ENCODE results near the gene LGI4. TPM values are rescaled to one million over a fixed set of nuclear protein-coding genes. Genes with fewer than 3 reads are reported as not detected.

LGI4 gene
- total RNA-seq, 4 donors from 2014 or later, result 5.1 to 44.4 (median 19.7) TPM

DNA sequence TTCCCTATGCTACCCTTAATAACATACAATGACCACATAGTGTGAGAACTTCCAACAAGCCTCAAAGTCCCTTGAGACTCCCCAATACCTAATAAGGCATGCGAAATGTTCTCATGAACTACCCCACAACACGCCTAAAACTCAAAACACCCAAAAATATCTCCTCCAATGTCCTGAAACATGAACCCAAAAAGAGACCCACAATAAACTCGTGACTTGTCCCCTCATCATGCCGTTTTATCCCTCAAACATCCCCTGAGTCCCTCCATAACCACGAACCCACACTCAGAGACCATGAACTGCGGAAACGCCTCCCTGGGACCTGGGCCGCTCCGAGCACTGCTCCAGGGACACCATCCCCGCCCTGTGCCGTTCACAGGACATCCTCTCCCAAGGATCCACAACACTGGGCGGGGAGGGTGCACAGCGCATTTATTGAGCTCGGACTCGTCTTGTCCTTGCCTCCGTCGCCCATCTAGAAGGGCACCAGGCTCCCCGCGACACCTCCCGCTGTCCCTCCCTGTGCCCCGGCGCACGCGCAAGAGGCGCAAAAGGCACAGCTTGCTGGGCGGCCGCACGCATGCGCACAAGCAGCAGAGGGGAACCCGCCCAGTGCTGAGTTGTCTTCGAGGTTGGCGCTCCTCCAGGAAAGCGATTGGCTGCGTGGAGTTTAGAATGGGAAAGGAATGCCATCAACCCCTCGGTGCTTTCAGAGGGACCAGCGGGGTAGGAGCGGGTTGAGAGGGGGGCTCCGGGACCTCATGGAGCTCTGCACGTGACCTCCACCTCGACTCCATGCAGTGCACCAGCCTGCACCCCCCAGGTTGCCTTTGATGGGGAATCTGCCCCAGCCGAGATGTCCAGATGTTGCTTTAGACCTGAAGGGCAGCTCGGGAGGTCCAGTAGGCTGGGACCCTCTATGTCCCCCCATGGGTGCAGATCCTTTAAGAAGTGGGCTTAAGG lies 10.5 kb downstream of the LGI4 start:
- Histone ChIP-seq H3K4me3 (peak overlapping the region; percentile 46 to 80), H3K4me1 (peaks cover 0 to 11% of the 10 kb centered on the region in 2 donors), H3K27ac (peak overlapping the region; percentile 85 to 96), H3K36me3 (no peaks in the 10 kb centered on the region), H3K27me3 (no peaks in the 10 kb centered on the region), H3K9me3 (no peaks in the 10 kb centered on the region)
- intact Hi-C loops (cut with DNase I; ENCODE audit: low total_unique reads), result no loop called here
- peak; percentile 94 to 95 for DNase-seq
- TF ChIP-seq, protein P1, sequence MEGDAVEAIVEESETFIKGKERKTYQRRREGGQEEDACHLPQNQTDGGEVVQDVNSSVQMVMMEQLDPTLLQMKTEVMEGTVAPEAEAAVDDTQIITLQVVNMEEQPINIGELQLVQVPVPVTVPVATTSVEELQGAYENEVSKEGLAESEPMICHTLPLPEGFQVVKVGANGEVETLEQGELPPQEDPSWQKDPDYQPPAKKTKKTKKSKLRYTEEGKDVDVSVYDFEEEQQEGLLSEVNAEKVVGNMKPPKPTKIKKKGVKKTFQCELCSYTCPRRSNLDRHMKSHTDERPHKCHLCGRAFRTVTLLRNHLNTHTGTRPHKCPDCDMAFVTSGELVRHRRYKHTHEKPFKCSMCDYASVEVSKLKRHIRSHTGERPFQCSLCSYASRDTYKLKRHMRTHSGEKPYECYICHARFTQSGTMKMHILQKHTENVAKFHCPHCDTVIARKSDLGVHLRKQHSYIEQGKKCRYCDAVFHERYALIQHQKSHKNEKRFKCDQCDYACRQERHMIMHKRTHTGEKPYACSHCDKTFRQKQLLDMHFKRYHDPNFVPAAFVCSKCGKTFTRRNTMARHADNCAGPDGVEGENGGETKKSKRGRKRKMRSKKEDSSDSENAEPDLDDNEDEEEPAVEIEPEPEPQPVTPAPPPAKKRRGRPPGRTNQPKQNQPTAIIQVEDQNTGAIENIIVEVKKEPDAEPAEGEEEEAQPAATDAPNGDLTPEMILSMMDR (IDR thresholded peaks at IDR 0.05), result no peak
- peak; percentile 86 to 96 for TF ChIP-seq POLR2A (IDR thresholded peaks at IDR 0.05)

DNA sequence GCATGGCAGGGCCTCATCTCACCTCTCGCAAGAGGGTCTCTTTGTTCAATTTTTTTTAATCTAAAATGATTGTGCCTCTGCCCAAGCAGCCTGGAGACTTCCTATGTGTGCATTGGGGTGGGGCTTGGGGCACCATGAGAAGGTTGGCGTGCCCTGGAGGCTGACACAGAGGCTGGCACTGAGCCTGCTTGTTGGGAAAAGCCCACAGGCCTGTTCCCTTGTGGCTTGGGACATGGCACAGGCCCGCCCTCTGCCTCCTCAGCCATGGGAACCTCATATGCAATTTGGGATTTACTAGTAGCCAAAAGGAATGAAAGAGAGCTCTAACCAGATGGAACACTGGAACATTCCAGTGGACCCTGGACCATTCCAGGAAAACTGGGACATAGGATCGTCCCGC lies 11.3 kb downstream of the LGI4 start:
- DNase-seq, result peak in 1 of 2 donors; percentile 54
- Histone ChIP-seq H3K9me3 (no peaks in the 10 kb centered on the region), H3K4me1 (peaks cover 0 to 11% of the 10 kb centered on the region in 2 donors), H3K36me3 (no peaks in the 10 kb centered on the region), H3K27me3 (no peaks in the 10 kb centered on the region), H3K4me3 (no peak overlapping the region), H3K27ac (peak overlapping the region; percentile 85 to 96)
- no peak for TF ChIP-seq POLR2A (IDR thresholded peaks at IDR 0.05)
- TF ChIP-seq, protein P1 (IDR thresholded peaks at IDR 0.05), result no peak
- intact Hi-C loops (cut with DNase I; ENCODE audit: low total_unique reads), result no loop called here

DNA sequence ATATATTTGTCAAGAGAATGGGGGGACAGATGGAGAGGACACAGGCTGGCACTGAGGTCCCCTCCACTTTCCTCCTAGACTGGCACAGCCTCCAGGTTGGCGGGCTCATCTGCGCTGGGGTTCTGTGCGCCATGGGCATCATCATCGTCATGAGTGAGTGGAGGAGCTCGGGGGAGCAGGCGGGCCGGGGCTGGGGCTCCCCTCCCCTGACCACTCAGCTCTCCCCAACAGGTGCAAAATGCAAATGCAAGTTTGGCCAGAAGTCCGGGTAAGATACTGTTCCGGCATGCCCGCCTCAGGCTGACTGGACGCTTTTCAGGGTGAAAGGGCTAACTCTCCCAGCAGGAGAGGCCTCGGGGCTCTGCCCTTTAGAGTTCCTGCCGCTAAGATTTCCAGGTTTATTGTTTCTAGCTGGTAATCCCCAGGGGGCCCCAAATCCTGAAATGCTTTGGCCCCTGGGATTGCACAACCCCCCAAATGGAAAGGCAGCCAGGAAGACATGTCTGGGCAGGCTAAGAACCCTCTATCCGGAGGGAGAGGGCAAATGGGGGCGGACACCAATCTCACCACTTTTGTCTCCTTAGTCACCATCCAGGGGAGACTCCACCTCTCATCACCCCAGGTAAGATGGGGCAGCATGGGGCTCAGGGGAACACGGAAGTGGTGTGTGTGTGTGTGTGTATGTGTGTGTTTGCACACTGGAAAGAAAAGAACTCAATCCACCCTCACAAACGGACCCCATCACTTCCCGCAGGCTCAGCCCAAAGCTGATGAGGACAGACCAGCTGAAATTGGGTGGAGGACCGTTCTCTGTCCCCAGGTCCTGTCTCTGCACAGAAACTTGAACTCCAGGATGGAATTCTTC lies 11.9 kb downstream of the LGI4 start:
- H3K4me3 ChIP-seq, result no peak overlapping the region
- peak overlapping the region; percentile 85 to 96 for H3K27ac ChIP-seq
- DNase-seq, result no peak

DNA sequence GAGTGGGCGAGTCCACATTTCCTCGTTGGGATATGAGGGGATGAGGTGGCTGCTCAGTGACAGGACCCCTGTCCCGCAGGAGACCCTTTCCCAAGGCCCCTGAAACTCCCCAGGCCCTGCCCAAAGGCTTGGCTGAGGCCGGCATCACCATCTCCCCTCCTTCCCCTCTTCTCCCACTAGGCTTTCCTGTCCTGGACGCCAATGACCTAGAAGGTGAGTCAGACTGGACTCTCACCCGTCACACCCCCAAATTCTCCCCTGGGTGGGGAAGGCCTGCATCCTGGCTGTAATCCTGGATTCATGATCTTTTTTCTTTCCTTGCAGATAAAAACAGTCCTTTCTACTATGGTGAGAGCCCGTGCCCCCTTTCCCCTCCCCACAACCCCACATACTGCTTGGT lies 14.0 kb downstream of the LGI4 start:
- H3K4me1 ChIP-seq, result peaks cover 0 to 7% of the 10 kb centered on the region in 2 donors

More for the DNA sequence above, 11.9 kb downstream of the LGI4 start:
- Histone ChIP-seq H3K9me3 (no peaks in the 10 kb centered on the region), H3K27me3 (no peaks in the 10 kb centered on the region), H3K4me1 (peaks cover 0 to 11% of the 10 kb centered on the region in 2 donors), H3K36me3 (no peaks in the 10 kb centered on the region)
- intact Hi-C loops (cut with DNase I; ENCODE audit: low total_unique reads), result no loop called here
- no peak for TF ChIP-seq POLR2A (IDR thresholded peaks at IDR 0.05)
- TF ChIP-seq, protein P1 (IDR thresholded peaks at IDR 0.05), result no peak

More for the DNA sequence above, 14.0 kb downstream of the LGI4 start:
- DNase-seq, result no peak
- no peaks in the 10 kb centered on the region for H3K36me3 ChIP-seq
- H3K27me3 ChIP-seq, result no peaks in the 10 kb centered on the region
- TF ChIP-seq, protein P1 (IDR thresholded peaks at IDR 0.05), result no peak
- TF ChIP-seq POLR2A (IDR thresholded peaks at IDR 0.05), result no peak
- intact Hi-C loops (cut with DNase I; ENCODE audit: low total_unique reads), result no loop called here
- H3K27ac ChIP-seq, result peak overlapping the region; percentile 49 to 52
- H3K4me3 ChIP-seq, result no peak overlapping the region
- H3K9me3 ChIP-seq, result no peaks in the 10 kb centered on the region
